Astrocyte (in vitro differentiated cells and primary cell): ENCODE measurements around the gene RPUSD4.

Experiments used
- CTCF ChIP-seq: IDR thresholded peaks from 2 replicates; pipeline ENCODE4 v1.5.1; 2011; ENCODE audit warnings: low read depth, mild to moderate bottlenecking, inconsistent platforms, low read length, moderate library complexity; ENCODE audit not compliant: insufficient read depth
- EZH2 ChIP-seq: IDR thresholded peaks from 2 replicates; pipeline ENCODE4 v1.6.1; 2012; ENCODE audit warnings: mild to moderate bottlenecking, low read length, inconsistent platforms; ENCODE audit not compliant: insufficient read depth

GRCh38 chr11:126162306-126163030, 49.0 kb downstream of the RPUSD4 start:
- TF ChIP-seq CTCF (no peak), EZH2 (no peak)
